ENCODE measurements around the gene ITGA2B.

DNA sequence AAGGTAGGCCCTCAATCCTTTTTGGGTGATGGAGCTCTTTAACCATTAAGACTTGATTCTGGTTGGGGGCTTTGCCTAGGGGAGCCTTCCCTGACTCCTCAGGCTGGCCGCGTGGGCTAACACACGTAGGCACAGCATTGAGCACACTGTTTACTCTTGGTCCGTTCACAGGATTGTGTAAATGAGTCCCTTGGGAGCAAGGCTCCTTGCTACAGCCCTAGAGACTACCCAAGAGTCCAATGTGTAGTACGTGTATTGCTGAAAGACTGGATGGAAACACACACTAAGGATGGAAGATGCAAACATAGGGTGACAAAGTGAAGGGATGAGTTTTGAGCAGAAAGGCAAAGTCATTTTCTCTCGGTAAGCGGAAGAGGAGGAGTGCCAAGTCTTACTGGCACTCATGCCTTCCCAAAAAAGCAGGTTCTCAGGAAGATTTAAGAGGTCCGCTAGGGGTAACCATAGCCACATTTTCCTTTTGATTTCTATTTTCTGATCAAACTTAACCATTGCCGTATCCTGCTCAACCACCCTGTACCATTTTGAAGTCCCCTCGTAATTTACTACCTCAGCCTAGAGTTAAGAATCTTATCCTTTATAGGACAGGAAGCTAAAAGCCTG lies 911 bp upstream of the ITGA2B start:
- TF ChIP-seq CTCF (conservative IDR thresholded peaks at IDR 0.05; ENCODE audit: low read depth in 2 of 2) (no peak), CREB1 (CRISPR knock-in tag; IDR thresholded peaks at IDR 0.05; ENCODE audit: low read depth) (no peak), EZH2phosphoT487 (IDR thresholded peaks at IDR 0.05; ENCODE audit: unreplicated experiment) (no peak), STAT1 (IDR thresholded peaks at IDR 0.05; ENCODE audit: unreplicated experiment) (no peak), EZH2 (IDR thresholded peaks at IDR 0.05; ENCODE audit: low read depth, unreplicated experiment) (no peak), NANOG (IDR thresholded peaks at IDR 0.05; ENCODE audit: borderline replicate concordance) (no peak), POLR2AphosphoS5 (IDR thresholded peaks at IDR 0.05; ENCODE audit: low read depth) (no peak), ETS1 (IDR thresholded peaks at IDR 0.05) (no peak), ZNF331 (CRISPR knock-in tag; IDR thresholded peaks at IDR 0.05; ENCODE audit: low read depth) (no peak), JUNB (IDR thresholded peaks at IDR 0.05; ENCODE audit: unreplicated experiment) (no peak)
- TF ChIP-seq, protein P1, sequence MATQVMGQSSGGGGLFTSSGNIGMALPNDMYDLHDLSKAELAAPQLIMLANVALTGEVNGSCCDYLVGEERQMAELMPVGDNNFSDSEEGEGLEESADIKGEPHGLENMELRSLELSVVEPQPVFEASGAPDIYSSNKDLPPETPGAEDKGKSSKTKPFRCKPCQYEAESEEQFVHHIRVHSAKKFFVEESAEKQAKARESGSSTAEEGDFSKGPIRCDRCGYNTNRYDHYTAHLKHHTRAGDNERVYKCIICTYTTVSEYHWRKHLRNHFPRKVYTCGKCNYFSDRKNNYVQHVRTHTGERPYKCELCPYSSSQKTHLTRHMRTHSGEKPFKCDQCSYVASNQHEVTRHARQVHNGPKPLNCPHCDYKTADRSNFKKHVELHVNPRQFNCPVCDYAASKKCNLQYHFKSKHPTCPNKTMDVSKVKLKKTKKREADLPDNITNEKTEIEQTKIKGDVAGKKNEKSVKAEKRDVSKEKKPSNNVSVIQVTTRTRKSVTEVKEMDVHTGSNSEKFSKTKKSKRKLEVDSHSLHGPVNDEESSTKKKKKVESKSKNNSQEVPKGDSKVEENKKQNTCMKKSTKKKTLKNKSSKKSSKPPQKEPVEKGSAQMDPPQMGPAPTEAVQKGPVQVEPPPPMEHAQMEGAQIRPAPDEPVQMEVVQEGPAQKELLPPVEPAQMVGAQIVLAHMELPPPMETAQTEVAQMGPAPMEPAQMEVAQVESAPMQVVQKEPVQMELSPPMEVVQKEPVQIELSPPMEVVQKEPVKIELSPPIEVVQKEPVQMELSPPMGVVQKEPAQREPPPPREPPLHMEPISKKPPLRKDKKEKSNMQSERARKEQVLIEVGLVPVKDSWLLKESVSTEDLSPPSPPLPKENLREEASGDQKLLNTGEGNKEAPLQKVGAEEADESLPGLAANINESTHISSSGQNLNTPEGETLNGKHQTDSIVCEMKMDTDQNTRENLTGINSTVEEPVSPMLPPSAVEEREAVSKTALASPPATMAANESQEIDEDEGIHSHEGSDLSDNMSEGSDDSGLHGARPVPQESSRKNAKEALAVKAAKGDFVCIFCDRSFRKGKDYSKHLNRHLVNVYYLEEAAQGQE (IDR thresholded peaks at IDR 0.05; ENCODE audit: unreplicated experiment), result no peak
